SK-N-SH treated with all-trans-retinoic acid at 6 μM for 48 hours (cell line): Measurements from ENCODE around the gene PIM1.

Experiments used
- ARNTL ChIP-seq: fragments of 450-650 bp; formaldehyde crosslinking; IDR thresholded peaks from 2 replicates; pipeline ENCODE4 v1.5.0; 2020; ENCODE audit warnings: low read depth, mild to moderate bottlenecking, moderate library complexity, borderline replicate concordance
- BACH2 ChIP-seq: fragments of 250-450 bp; sonication (Bioruptor Pico); IDR thresholded peaks from 2 replicates; pipeline ENCODE4 v1.9.0; 2021; ENCODE audit warnings: mild to moderate bottlenecking, borderline replicate concordance
- ESRRG ChIP-seq: fragments of 250-450 bp; sonication (Bioruptor Pico); IDR thresholded peaks from 2 replicates; pipeline ENCODE4 v1.6.1; 2021; ENCODE audit warnings: mild to moderate bottlenecking
- PPARA ChIP-seq: fragments of 250-450 bp; sonication (Bioruptor Pico); IDR thresholded peaks from 2 replicates; pipeline ENCODE4 v1.5.0; 2020; ENCODE audit warnings: mild to moderate bottlenecking, borderline replicate concordance
- RARB ChIP-seq: fragments of 250-450 bp; sonication (Bioruptor Pico); IDR thresholded peaks from 2 replicates; pipeline ENCODE4 v1.8.0; 2021; ENCODE audit warnings: mild to moderate bottlenecking, moderate library complexity
- ZC3H10 ChIP-seq: fragments of 250-450 bp; sonication (Bioruptor Pico); IDR thresholded peaks from 2 replicates; pipeline ENCODE4 v1.5.1; 2021; ENCODE audit warnings: mild to moderate bottlenecking, moderate library complexity
- ZFP3 ChIP-seq: fragments of 250-450 bp; sonication (Bioruptor Pico); IDR thresholded peaks from 2 replicates; pipeline ENCODE4 v1.5.0; 2020; ENCODE audit warnings: mild to moderate bottlenecking, moderate library complexity
- ZFP30 ChIP-seq: fragments of 450-650 bp; formaldehyde crosslinking; IDR thresholded peaks from 2 replicates; pipeline ENCODE4 v1.5.0; 2022; ENCODE audit warnings: mild to moderate bottlenecking, moderate library complexity
- ZNF70 ChIP-seq: fragments of 450-650 bp; formaldehyde crosslinking; IDR thresholded peaks from 2 replicates; pipeline ENCODE4 v1.5.0; 2020; ENCODE audit warnings: mild to moderate bottlenecking, moderate library complexity
- TF ChIP-seq, protein P1 (sequence below): fragments of 250-450 bp; sonication (Bioruptor Pico); IDR thresholded peaks from 2 replicates; pipeline ENCODE4 v1.8.0; 2020; ENCODE audit warnings: mild to moderate bottlenecking, moderate library complexity, borderline replicate concordance
- TF ChIP-seq, protein P2 (sequence below): fragments of 250-450 bp; sonication (Bioruptor Pico); IDR thresholded peaks from 2 replicates; pipeline ENCODE4 v1.5.1; 2021; ENCODE audit warnings: mild to moderate bottlenecking, moderate library complexity
- TF ChIP-seq, protein P3 (sequence below): fragments of 250-450 bp; sonication (Bioruptor Pico); IDR thresholded peaks from 2 replicates; pipeline ENCODE4 v1.5.1; 2020; ENCODE audit warnings: low read depth, mild to moderate bottlenecking, moderate library complexity
- TF ChIP-seq, protein P4 (sequence below): fragments of 250-450 bp; sonication (Bioruptor Pico); IDR thresholded peaks from 2 replicates; pipeline ENCODE4 v1.8.0; 2021; ENCODE audit warnings: low read depth, mild to moderate bottlenecking, moderate library complexity, borderline replicate concordance
- TF ChIP-seq, protein P5 (sequence below): fragments of 250-450 bp; sonication (Bioruptor Pico); IDR thresholded peaks from 2 replicates; pipeline ENCODE4 v1.5.0; 2020; ENCODE audit warnings: mild to moderate bottlenecking, moderate library complexity

DNA sequence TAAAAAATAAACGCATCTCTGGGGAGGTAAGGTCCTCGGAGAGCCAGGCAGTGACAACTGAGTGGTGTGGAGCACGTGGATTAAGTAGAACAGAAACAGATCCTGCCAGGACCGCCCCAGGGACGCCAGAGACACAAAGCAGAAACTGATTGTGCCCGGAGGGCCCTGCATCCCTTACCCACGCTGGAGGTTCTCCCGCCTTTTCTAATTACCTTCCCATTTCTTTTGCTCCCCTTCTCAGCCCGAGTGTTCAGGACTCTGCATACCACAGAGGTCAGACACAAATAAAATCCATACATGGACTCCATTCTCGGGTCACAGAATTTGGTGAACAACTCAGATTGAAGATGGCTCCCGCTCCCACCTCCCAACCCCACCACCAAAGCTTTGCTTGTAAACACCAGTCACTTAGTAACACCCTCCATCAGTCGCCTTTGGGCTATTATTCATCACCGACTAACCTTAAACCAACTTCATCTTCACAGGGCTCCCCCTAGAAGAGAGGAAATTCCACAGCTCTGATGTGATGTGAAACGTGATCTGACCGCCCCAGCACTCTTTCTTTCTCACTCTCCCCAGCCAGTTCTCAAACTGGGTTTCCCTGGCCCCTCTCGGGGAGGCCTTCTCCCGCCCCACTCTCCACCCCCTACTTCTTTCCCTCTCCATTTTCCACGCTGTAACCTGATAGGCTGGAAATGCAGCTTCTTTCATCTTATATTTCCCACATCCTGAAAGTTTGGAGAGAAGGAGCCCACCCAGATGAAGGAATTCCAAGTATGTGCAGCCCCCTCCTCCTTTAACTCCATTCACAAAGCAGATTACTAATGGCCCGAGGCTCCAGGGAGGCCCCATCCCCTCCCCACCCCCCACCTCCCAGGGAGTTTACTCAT is 32.5 kb upstream of the PIM1 start:
- no peak for TF ChIP-seq ZC3H10 (CRISPR knock-in tag)
- TF ChIP-seq, protein P1, sequence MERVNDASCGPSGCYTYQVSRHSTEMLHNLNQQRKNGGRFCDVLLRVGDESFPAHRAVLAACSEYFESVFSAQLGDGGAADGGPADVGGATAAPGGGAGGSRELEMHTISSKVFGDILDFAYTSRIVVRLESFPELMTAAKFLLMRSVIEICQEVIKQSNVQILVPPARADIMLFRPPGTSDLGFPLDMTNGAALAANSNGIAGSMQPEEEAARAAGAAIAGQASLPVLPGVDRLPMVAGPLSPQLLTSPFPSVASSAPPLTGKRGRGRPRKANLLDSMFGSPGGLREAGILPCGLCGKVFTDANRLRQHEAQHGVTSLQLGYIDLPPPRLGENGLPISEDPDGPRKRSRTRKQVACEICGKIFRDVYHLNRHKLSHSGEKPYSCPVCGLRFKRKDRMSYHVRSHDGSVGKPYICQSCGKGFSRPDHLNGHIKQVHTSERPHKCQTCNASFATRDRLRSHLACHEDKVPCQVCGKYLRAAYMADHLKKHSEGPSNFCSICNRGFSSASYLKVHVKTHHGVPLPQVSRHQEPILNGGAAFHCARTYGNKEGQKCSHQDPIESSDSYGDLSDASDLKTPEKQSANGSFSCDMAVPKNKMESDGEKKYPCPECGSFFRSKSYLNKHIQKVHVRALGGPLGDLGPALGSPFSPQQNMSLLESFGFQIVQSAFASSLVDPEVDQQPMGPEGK (CRISPR knock-in tag) = peak; percentile 84; the same call in 1 of the 2 replicates
- TF ChIP-seq, protein P2, sequence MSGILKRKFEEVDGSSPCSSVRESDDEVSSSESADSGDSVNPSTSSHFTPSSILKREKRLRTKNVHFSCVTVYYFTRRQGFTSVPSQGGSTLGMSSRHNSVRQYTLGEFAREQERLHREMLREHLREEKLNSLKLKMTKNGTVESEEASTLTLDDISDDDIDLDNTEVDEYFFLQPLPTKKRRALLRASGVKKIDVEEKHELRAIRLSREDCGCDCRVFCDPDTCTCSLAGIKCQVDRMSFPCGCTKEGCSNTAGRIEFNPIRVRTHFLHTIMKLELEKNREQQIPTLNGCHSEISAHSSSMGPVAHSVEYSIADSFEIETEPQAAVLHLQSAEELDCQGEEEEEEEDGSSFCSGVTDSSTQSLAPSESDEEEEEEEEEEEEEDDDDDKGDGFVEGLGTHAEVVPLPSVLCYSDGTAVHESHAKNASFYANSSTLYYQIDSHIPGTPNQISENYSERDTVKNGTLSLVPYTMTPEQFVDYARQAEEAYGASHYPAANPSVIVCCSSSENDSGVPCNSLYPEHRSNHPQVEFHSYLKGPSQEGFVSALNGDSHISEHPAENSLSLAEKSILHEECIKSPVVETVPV (CRISPR knock-in tag) = no peak
- peak; percentile 56; the same call in 1 of the 2 replicates for TF ChIP-seq ZFP3
- 0 out of 2 replicates have a peak, but pooled peaks have one; percentile 11 for TF ChIP-seq ZFP30
- TF ChIP-seq, protein P3, sequence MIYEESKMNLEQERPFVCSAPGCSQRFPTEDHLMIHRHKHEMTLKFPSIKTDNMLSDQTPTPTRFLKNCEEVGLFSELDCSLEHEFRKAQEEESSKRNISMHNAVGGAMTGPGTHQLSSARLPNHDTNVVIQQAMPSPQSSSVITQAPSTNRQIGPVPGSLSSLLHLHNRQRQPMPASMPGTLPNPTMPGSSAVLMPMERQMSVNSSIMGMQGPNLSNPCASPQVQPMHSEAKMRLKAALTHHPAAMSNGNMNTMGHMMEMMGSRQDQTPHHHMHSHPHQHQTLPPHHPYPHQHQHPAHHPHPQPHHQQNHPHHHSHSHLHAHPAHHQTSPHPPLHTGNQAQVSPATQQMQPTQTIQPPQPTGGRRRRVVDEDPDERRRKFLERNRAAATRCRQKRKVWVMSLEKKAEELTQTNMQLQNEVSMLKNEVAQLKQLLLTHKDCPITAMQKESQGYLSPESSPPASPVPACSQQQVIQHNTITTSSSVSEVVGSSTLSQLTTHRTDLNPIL (CRISPR knock-in tag) = no peak; the same call in 1 of the 2 replicates
- TF ChIP-seq PPARA (CRISPR knock-in tag) = no peak
- no peak for TF ChIP-seq RARB
- no peak for TF ChIP-seq ZNF70 (CRISPR knock-in tag)
- TF ChIP-seq, protein P4, sequence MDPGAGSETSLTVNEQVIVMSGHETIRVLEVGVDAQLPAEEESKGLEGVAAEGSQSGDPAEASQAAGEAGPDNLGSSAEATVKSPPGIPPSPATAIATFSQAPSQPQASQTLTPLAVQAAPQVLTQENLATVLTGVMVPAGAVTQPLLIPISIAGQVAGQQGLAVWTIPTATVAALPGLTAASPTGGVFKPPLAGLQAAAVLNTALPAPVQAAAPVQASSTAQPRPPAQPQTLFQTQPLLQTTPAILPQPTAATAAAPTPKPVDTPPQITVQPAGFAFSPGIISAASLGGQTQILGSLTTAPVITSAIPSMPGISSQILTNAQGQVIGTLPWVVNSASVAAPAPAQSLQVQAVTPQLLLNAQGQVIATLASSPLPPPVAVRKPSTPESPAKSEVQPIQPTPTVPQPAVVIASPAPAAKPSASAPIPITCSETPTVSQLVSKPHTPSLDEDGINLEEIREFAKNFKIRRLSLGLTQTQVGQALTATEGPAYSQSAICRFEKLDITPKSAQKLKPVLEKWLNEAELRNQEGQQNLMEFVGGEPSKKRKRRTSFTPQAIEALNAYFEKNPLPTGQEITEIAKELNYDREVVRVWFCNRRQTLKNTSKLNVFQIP (CRISPR knock-in tag) = no peak
- TF ChIP-seq ESRRG (CRISPR knock-in tag) = no peak
- no peak for TF ChIP-seq ARNTL (CRISPR knock-in tag)
- no peak for TF ChIP-seq BACH2 (CRISPR knock-in tag)
- TF ChIP-seq, protein P5, sequence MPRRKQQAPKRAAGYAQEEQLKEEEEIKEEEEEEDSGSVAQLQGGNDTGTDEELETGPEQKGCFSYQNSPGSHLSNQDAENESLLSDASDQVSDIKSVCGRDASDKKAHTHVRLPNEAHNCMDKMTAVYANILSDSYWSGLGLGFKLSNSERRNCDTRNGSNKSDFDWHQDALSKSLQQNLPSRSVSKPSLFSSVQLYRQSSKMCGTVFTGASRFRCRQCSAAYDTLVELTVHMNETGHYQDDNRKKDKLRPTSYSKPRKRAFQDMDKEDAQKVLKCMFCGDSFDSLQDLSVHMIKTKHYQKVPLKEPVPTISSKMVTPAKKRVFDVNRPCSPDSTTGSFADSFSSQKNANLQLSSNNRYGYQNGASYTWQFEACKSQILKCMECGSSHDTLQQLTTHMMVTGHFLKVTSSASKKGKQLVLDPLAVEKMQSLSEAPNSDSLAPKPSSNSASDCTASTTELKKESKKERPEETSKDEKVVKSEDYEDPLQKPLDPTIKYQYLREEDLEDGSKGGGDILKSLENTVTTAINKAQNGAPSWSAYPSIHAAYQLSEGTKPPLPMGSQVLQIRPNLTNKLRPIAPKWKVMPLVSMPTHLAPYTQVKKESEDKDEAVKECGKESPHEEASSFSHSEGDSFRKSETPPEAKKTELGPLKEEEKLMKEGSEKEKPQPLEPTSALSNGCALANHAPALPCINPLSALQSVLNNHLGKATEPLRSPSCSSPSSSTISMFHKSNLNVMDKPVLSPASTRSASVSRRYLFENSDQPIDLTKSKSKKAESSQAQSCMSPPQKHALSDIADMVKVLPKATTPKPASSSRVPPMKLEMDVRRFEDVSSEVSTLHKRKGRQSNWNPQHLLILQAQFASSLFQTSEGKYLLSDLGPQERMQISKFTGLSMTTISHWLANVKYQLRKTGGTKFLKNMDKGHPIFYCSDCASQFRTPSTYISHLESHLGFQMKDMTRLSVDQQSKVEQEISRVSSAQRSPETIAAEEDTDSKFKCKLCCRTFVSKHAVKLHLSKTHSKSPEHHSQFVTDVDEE (CRISPR knock-in tag) = no peak
